ENCODE results near the gene CDK9.

The CDK9 gene

GRCh38 chr9:127809002-127809539 is 23.2 kb downstream of the CDK9 start:
- H3K4me1 ChIP-seq (ENCODE audit: low read length) = peaks cover 5% of the 10 kb centered on the region
- no peak overlapping the region for H3K4me2 ChIP-seq (ENCODE audit: low read length)
- TF ChIP-seq EZH2phosphoT487 (IDR thresholded peaks at IDR 0.05; ENCODE audit: low read depth) (no peak), CTCF (IDR thresholded peaks at IDR 0.05; ENCODE audit: low read depth, low read length) (no peak)
- no peak overlapping the region for H3K27ac ChIP-seq (ENCODE audit: low read length)
- H3K9me3 ChIP-seq (ENCODE audit: insufficient read depth, low read length) = no peaks in the 10 kb centered on the region
- H3K79me2 ChIP-seq (ENCODE audit: low read length) = peaks cover 10% of the 10 kb centered on the region
- no peak overlapping the region for H3K9ac ChIP-seq (ENCODE audit: low read length)
- H3K27me3 ChIP-seq (ENCODE audit: low read depth, low read length) = no peaks in the 10 kb centered on the region
- H4K20me1 ChIP-seq (ENCODE audit: insufficient read depth, low read length) = 0 out of 2 replicates have a peak, but pooled peaks cover 4% of the 10 kb centered on the region
- no peak overlapping the region for H3K4me3 ChIP-seq (ENCODE audit: low read length)
- peaks cover 51% of the 10 kb centered on the region for H3K36me3 ChIP-seq (replicated peaks; ENCODE audit: low read depth, low read length)
- H2AFZ ChIP-seq (ENCODE audit: low read depth, low read length) = no peak overlapping the region

- TF ChIP-seq CTCF (IDR thresholded peaks at IDR 0.05; ENCODE audit: low read depth, low read length) (no peak), EZH2phosphoT487 (IDR thresholded peaks at IDR 0.05; ENCODE audit: low read depth) (no peak)
- peaks cover 48% of the 10 kb centered on the region for H3K36me3 ChIP-seq (replicated peaks; ENCODE audit: low read depth, low read length)
- H3K79me2 ChIP-seq (ENCODE audit: low read length) = peaks cover 3% of the 10 kb centered on the region; the same call in 1 of the 2 replicates
- no peak overlapping the region for H2AFZ ChIP-seq (ENCODE audit: low read depth, low read length)
- 0 out of 2 replicates have a peak, but pooled peaks cover 4% of the 10 kb centered on the region for H4K20me1 ChIP-seq (ENCODE audit: insufficient read depth, low read length)
- H3K9ac ChIP-seq (ENCODE audit: low read length) = no peak overlapping the region
- H3K27me3 ChIP-seq (ENCODE audit: low read depth, low read length) = no peaks in the 10 kb centered on the region
- H3K4me2 ChIP-seq (ENCODE audit: low read length) = no peak overlapping the region
- no peak overlapping the region for H3K27ac ChIP-seq (ENCODE audit: low read length)
- H3K9me3 ChIP-seq (ENCODE audit: insufficient read depth, low read length) = no peaks in the 10 kb centered on the region
- no peaks in the 10 kb centered on the region for H3K4me1 ChIP-seq (ENCODE audit: low read length)
- H3K4me3 ChIP-seq (ENCODE audit: low read length) = no peak overlapping the region
Measured at GRCh38 chr9:127809540-127810377, 23.9 kb downstream of the CDK9 start.

GRCh38 chr9:127810378-127811187 is 24.7 kb downstream of the CDK9 start:
- Histone ChIP-seq H3K36me3 (replicated peaks; ENCODE audit: low read depth, low read length) (peaks cover 51% of the 10 kb centered on the region), H3K4me2 (ENCODE audit: low read length) (no peak overlapping the region), H3K4me3 (ENCODE audit: low read length) (no peak overlapping the region), H2AFZ (ENCODE audit: low read depth, low read length) (no peak overlapping the region), H3K27ac (ENCODE audit: low read length) (no peak overlapping the region), H3K9ac (ENCODE audit: low read length) (no peak overlapping the region), H4K20me1 (ENCODE audit: insufficient read depth, low read length) (0 out of 2 replicates have a peak, but pooled peaks cover 4% of the 10 kb centered on the region), H3K4me1 (ENCODE audit: low read length) (no peaks in the 10 kb centered on the region), H3K79me2 (ENCODE audit: low read length) (peaks cover 3% of the 10 kb centered on the region; the same call in 1 of the 2 replicates), H3K9me3 (ENCODE audit: insufficient read depth, low read length) (no peaks in the 10 kb centered on the region), H3K27me3 (ENCODE audit: low read depth, low read length) (no peaks in the 10 kb centered on the region)
- TF ChIP-seq CTCF (IDR thresholded peaks at IDR 0.05; ENCODE audit: low read depth, low read length) = no peak
- TF ChIP-seq EZH2phosphoT487 (IDR thresholded peaks at IDR 0.05; ENCODE audit: low read depth) = no peak

DNA sequence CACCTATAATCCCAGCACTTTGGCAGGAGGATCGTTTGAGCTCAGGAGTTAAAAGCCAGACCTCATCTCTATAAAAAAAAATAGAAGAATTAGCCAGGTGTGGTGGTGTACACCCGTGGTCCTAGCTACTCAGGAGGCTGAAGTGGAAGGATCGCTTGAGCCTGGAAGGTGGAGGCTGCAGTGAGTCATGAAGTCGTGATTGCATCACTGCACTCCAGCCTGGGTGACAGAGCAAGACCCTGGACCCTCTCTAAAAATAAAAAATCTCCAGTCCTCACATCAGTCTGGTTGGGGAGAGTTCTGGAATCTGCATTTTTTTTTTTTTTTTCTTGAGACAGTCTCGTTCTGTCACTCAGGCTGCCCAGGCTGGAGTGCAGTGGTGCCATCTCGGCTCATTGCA is 26.2 kb downstream of the CDK9 start:
- Histone ChIP-seq H3K27ac (ENCODE audit: low read length) (no peak overlapping the region), H3K4me3 (ENCODE audit: low read length) (no peak overlapping the region), H3K79me2 (ENCODE audit: low read length) (no peaks in the 10 kb centered on the region), H3K9ac (ENCODE audit: low read length) (no peak overlapping the region), H3K9me3 (ENCODE audit: insufficient read depth, low read length) (no peaks in the 10 kb centered on the region), H3K4me2 (ENCODE audit: low read length) (no peak overlapping the region), H3K4me1 (ENCODE audit: low read length) (no peaks in the 10 kb centered on the region), H2AFZ (ENCODE audit: low read depth, low read length) (no peak overlapping the region), H4K20me1 (ENCODE audit: insufficient read depth, low read length) (0 out of 2 replicates have a peak, but pooled peaks cover 4% of the 10 kb centered on the region), H3K36me3 (replicated peaks; ENCODE audit: low read depth, low read length) (peaks cover 45% of the 10 kb centered on the region), H3K27me3 (ENCODE audit: low read depth, low read length) (no peaks in the 10 kb centered on the region)
- TF ChIP-seq EZH2phosphoT487 (IDR thresholded peaks at IDR 0.05; ENCODE audit: low read depth) = no peak
